ENCODE results near the gene AK9.
A peak's percentile ranks its signal among the peaks of the same experiment; 100 is the strongest.

Gene AK9

GRCh38 chr6:109483735-109484057 lies 207.3 kb downstream of the AK9 start:
- POLR2A ChIA-PET: no interaction called here
- TF ChIP-seq, protein P1, sequence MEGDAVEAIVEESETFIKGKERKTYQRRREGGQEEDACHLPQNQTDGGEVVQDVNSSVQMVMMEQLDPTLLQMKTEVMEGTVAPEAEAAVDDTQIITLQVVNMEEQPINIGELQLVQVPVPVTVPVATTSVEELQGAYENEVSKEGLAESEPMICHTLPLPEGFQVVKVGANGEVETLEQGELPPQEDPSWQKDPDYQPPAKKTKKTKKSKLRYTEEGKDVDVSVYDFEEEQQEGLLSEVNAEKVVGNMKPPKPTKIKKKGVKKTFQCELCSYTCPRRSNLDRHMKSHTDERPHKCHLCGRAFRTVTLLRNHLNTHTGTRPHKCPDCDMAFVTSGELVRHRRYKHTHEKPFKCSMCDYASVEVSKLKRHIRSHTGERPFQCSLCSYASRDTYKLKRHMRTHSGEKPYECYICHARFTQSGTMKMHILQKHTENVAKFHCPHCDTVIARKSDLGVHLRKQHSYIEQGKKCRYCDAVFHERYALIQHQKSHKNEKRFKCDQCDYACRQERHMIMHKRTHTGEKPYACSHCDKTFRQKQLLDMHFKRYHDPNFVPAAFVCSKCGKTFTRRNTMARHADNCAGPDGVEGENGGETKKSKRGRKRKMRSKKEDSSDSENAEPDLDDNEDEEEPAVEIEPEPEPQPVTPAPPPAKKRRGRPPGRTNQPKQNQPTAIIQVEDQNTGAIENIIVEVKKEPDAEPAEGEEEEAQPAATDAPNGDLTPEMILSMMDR (IDR thresholded peaks at IDR 0.05; ENCODE audit: insufficient read depth, low read length, missing control alignments): no peak
- peak overlapping the region; percentile 54 for H3K4me3 ChIP-seq (ENCODE audit: low read depth, low read length)
- no peak for DNase-seq (ENCODE audit: low read depth, low spot score)
- CTCF ChIA-PET: no interaction called here

DNA sequence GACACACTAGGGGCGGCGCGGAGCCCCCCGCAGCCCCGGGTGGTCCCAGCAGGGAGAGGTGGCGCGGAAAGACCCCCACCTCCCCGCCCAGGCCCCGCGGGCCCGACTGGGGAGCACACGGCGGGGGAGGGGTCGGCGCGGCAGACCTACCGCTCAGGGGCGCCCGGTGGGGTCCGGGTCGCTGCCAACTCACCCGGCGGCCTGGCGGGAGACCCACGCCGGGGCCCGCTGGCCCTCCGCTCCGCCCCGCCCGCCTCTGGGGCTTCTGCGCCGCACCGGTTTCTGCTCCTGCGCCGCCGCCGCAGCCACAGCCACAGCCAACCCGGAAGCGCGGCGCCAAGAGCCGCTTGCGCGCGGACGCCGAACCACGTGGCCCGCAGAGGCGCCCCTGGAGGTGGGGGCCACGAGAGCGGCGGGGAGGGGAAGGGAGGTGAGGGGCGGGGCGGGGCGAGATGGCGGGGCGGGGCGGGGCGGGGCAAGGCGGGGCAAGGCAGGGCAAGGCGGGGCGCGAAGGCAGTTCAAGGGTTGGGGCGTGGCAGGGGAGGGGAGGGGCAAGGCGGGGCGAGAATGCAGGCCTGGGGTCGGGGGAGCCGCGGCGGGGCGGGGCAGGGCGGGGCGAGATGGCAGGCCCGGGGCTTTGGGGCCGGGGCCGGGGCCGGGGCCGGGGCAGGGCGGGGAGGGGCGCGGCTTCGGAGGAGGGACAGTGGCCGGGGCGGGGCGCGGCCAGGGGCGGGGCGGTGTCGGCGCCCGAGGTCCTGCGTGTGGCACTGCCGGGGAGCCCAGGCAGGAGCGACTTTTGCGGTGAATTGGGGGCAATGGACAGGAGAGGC lies 207.9 kb downstream of the AK9 start, which contains the start of gene ZBTB24:
ZBTB24 (minus strand) TSS at position 315 of the 830 bp plus-strand sequence. CDS start 1,193 bp downstream, outside the sequence.
- peak; percentile 26 for DNase-seq (ENCODE audit: low read depth, low spot score)
- TF ChIP-seq, protein P1 (IDR thresholded peaks at IDR 0.05; ENCODE audit: insufficient read depth, low read length, missing control alignments): no peak
- ChIA-PET POLR2A (interaction anchor here (0.6 to 1.1 kb wide), 2 partner anchors 143 to 389 kb away, joined by 3 to 5 read pairs; partner anchors contain the start of gene SESN1), CTCF (no interaction called here)
- H3K4me3 ChIP-seq (ENCODE audit: low read depth, low read length): peak within 1 kb of the TSS; percentile 57

DNA sequence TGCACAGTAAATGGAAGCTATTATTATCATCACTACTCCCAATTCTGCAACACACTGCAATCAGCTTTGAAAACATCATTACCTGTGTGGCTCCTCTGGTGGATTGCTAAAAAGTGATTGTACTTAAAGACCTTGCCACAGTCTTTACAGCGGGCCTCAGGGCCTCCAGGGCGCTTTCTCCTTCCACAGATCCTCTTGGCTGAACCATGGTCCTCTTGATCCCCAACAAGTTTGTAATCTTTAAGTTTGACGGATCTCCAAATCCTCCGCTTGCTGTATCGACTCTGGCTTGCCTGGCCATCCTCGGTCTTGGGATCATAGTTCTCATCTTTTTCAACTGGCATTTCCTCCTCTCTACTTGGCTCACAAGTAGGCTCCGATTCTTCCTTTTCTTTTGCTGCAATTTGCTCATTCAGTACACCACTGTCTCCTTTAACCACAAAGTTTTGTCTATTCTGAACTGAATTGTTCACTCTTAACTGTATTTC lies 210.0 kb downstream of the AK9 start:
- no peak overlapping the region for H3K4me3 ChIP-seq (ENCODE audit: low read depth, low read length)
- TF ChIP-seq, protein P1 (IDR thresholded peaks at IDR 0.05; ENCODE audit: insufficient read depth, low read length, missing control alignments): no peak
- ChIA-PET POLR2A (no interaction called here), CTCF (interaction anchor here (0.6 kb wide), 1 partner anchor 98 kb away, joined by 3 read pairs; no protein-coding TSS in a partner anchor)
- DNase-seq (ENCODE audit: low read depth, low spot score): no peak

DNA sequence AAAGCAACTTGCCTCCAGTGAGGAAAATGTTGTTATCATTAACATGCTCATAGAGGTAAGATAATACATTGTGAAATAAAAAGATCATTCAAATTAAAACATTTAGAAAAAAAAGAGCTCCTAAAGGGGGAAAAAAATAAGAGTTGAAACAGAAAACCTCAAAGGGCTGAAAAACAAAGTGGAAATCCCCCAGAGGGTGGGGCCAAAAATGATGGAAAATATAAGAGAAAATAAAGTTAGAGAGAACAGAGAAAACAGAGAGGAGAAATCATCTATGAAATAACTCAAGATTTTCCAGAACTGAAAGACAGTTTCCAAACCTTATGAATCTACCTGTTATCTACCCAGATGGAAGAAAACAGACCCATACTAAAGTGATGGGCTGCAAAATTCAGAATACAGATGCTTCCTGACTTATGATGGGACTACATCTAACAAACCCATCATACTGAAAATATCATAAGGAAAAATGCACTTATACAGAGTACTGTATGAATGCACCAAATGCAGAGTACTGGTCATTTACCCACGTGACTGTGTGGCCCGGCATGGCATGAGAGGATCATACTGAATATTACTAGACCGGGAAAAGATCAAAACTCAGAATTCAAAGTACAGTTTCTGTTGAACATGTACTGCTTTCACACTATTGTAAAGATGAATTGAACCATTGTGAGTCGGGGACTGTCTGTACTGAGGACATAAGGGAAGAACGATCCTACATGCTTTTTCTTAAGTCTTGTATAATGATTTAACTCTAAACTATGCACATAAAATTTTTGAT lies 212.0 kb downstream of the AK9 start:
- CTCF ChIA-PET: interaction anchor here (0.7 to 1.9 kb wide), 2 partner anchors 15 to 19 kb away, joined by 3 to 4 read pairs; no protein-coding TSS in a partner anchor
- POLR2A ChIA-PET: interaction anchor here (0.7 kb wide), 1 partner anchor 863 kb away, joined by 4 read pairs; no protein-coding TSS in a partner anchor
- H3K4me3 ChIP-seq (ENCODE audit: low read depth, low read length): no peak overlapping the region; the same call in 1 of the 2 replicates
- TF ChIP-seq, protein P1 (IDR thresholded peaks at IDR 0.05; ENCODE audit: insufficient read depth, low read length, missing control alignments): no peak
- DNase-seq (ENCODE audit: low read depth, low spot score): no peak

DNA sequence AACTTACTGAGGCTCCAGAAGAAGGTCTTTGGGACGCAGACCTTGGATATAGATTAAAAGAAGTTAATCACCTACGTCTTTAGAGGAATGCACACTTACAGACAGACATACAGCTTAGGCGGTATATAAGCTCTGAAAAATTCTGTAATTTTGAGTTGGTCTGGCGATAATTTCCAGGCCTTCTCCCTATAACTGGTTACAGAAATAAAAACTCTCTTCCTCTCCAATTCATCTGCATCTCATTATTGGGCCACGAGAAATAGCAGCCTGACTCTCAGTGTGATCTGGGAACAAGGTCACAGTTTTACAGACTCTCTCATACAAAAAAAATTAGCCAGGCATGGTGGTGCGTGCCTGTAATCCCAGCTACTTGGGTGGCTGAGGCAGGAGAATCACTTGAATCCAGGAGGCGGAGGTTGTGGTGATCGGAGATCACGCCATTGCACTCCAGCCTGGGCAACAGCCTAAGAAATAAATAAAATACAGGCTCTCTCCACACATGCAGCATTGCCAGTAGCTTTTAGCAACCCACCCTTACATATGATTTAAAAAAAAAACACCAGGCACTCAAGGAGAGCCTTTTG lies 212.7 kb downstream of the AK9 start:
- CTCF ChIA-PET: interaction anchor here (0.7 to 1.9 kb wide), 2 partner anchors 15 to 18 kb away, joined by 3 to 4 read pairs; no protein-coding TSS in a partner anchor
- TF ChIP-seq, protein P1 (IDR thresholded peaks at IDR 0.05; ENCODE audit: insufficient read depth, low read length, missing control alignments): no peak

More for the DNA sequence above, 212.7 kb downstream of the AK9 start:
- POLR2A ChIA-PET: interaction anchor here (0.7 kb wide), 1 partner anchor 863 kb away, joined by 4 read pairs; no protein-coding TSS in a partner anchor
- no peak for DNase-seq (ENCODE audit: low read depth, low spot score)
- no peak overlapping the region for H3K4me3 ChIP-seq (ENCODE audit: low read depth, low read length)
